Breast epithelium (tissue), 3 donors: Measurements from ENCODE around the gene ADORA1.

Experiments used
- CTCF ChIP-seq, 3 donors: fragments of 450-650 bp; IDR thresholded peaks; one replicate each; pipeline ENCODE4 v1.5.1; 2016 to 2017; ENCODE audit warnings: antibody characterized with exemption in 3 of 3, mild to moderate bottlenecking in 3 of 3, moderate library complexity in 3 of 3
- POLR2A ChIP-seq: fragments of 450-650 bp; IDR thresholded peaks from one replicate; pipeline ENCODE4 v1.6.1; 2016; ENCODE audit warnings: antibody characterized with exemption, mild to moderate bottlenecking, moderate library complexity
- POLR2AphosphoS5 ChIP-seq, 3 donors: sonication (generic); formaldehyde crosslinking; IDR thresholded peaks; one replicate each; pipeline ENCODE4 v1.6.1; 2017; ENCODE audit warnings: antibody characterized with exemption in 3 of 3

GRCh38 chr1:203078478-203078877 lies 49.0 kb upstream of the ADORA1 start:
- TF ChIP-seq POLR2A, result no peak
- TF ChIP-seq CTCF (IDR thresholded peaks at IDR 0.05), result no peak
- no peak for TF ChIP-seq POLR2AphosphoS5 (IDR thresholded peaks at IDR 0.05)
